Ascending aorta (tissue), 2 donors: ENCODE data around the gene LITAF. TPM values are rescaled to one million over a fixed set of nuclear protein-coding genes. Genes with fewer than 3 reads are reported as not detected.
A peak's percentile ranks its signal among the peaks of the same experiment; 100 is the strongest.
"Not testable (repeated sequence)": the region's sequence is repeated elsewhere in the genome, so short reads cannot be mapped to it uniquely, and the experiment has no call there.

Source experiments
- DNase-seq, 2 donors: peaks; one replicate each; pipeline ENCODE4 v3.0.0-alpha.2; 2019; ENCODE audit warnings: low spot score in 2 of 2
- H3K27ac ChIP-seq, 2 donors: fragments of 200-600 bp; sonication (generic); one replicate each; pipeline ENCODE4 v1.5.1; 2016 to 2017; ENCODE audit warnings: mild to moderate bottlenecking in 1 of 2
- H3K27me3 ChIP-seq: fragments of 200-600 bp; sonication (generic); one replicate; pipeline ENCODE4 v1.5.1; 2017
- H3K36me3 ChIP-seq, 2 donors: fragments of 200-600 bp; sonication (generic); one replicate each; pipeline ENCODE4 v1.5.1; 2016
- H3K4me1 ChIP-seq, 2 donors: fragments of 200-600 bp; sonication (generic); one replicate each; pipeline ENCODE4 v1.5.1; 2016 to 2017; ENCODE audit warnings: mild to moderate bottlenecking in 1 of 2
- H3K4me3 ChIP-seq, 2 donors: fragments of 200-600 bp; sonication (generic); one replicate each; pipeline ENCODE4 v1.5.1; 2016 to 2017; ENCODE audit warnings: mild to moderate bottlenecking in 1 of 2
- H3K9me3 ChIP-seq, 2 donors: fragments of 200-600 bp; sonication (generic); one replicate each; pipeline ENCODE4 v1.5.1; 2016
- intact Hi-C: fragments of 100-400 bp; cut with DNase I; formaldehyde crosslinking; loops from one replicate; pipeline ENCODE4 v1.15.1; 2023
- total RNA-seq: library from RNA; depleted of rRNA; stranded (reverse); fragments of >200 nt; gene quantifications from one replicate; pipeline ENCODE4 v1.1.0, GENCODE V29; 2016
- TF ChIP-seq, protein P1 (sequence below), 3 experiments: fragments of 200-600 bp in 2 of 3; fragments of 450-650 bp in 1 of 3; sonication (generic) in 2 of 3; IDR thresholded peaks; one replicate each; pipeline ENCODE4 v1.5.1; 2016 to 2019; ENCODE audit warnings: antibody characterized with exemption in 3 of 3, mild to moderate bottlenecking in 1 of 3, moderate library complexity in 1 of 3

Gene LITAF
- total RNA-seq, 1 donor from 2014 or later, result 40.7 TPM

- Histone ChIP-seq H3K4me1 (peaks cover 9% of the 10 kb centered on the region in 2 donors), H3K9me3 (peaks cover 0 to under 1% of the 10 kb centered on the region in 2 donors), H3K36me3 (peaks cover 2 to 3% of the 10 kb centered on the region in 2 donors), H3K27me3 (no peaks in the 10 kb centered on the region), H3K4me3 (no peak overlapping the region), H3K27ac (peak overlapping the region; percentile 56 to 63)
- TF ChIP-seq, protein P1, sequence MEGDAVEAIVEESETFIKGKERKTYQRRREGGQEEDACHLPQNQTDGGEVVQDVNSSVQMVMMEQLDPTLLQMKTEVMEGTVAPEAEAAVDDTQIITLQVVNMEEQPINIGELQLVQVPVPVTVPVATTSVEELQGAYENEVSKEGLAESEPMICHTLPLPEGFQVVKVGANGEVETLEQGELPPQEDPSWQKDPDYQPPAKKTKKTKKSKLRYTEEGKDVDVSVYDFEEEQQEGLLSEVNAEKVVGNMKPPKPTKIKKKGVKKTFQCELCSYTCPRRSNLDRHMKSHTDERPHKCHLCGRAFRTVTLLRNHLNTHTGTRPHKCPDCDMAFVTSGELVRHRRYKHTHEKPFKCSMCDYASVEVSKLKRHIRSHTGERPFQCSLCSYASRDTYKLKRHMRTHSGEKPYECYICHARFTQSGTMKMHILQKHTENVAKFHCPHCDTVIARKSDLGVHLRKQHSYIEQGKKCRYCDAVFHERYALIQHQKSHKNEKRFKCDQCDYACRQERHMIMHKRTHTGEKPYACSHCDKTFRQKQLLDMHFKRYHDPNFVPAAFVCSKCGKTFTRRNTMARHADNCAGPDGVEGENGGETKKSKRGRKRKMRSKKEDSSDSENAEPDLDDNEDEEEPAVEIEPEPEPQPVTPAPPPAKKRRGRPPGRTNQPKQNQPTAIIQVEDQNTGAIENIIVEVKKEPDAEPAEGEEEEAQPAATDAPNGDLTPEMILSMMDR (IDR thresholded peaks at IDR 0.05), result no peak
- intact Hi-C loops, result no loop called here
- DNase-seq, result no peak
Measured at GRCh38 chr16:11561454-11561805, 25.3 kb downstream of the LITAF start.

DNA sequence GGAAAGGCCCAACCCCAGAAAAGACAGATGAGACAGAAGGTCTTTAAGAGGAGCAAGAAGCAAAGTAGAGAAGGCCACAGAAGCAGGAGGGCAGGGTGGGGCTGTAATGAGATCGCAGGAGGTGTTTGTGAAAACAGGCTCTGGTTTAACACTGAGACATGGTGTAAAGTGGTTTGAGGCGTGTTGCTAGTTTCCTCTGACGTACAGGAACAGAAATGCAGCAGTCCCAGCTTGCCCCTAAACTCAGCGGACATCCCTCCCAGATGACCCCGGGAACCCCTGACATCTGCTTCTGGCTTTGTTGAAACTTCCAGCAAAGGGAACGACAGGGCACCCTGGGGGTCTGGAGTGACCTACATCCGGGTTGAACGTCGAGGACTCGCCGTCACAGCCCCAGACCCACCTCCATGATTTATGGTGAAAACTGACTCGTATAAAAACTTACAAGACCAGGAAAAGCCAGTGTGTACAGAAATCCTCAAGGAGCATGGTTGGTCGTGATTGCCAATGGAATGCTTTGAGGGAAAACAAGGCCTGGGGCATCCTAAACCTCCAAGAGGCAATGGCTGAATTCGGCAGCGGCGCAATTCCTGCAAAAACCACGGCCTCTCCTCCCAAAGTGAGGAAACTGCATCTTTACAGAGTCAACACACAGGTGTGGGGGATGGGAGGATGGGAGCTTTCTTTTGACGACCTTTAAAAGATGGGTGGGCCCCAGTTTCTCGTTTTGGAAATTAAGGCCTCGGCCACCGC, 25.8 kb downstream of the LITAF start:
- peak in 1 of 2 donors; percentile 67 for DNase-seq
- peaks cover 3 to 4% of the 10 kb centered on the region in 2 donors for H3K9me3 ChIP-seq
- TF ChIP-seq, protein P1 (IDR thresholded peaks at IDR 0.05), result no peak

GRCh38 chr16:11558308-11558823, 28.4 kb downstream of the LITAF start:
- H3K4me3 ChIP-seq, H3K27me3 ChIP-seq, H3K4me1 ChIP-seq, intact Hi-C loops, DNase-seq, H3K9me3 ChIP-seq: not testable (repeated sequence)
- Histone ChIP-seq H3K27ac (peak overlapping the region in 1 of 2 donors; percentile 34), H3K36me3 (peaks cover 28 to 30% of the 10 kb centered on the region in 2 donors)

More for the DNA sequence above, 25.8 kb downstream of the LITAF start:
- intact Hi-C loops, result no loop called here
- Histone ChIP-seq H3K27me3 (no peaks in the 10 kb centered on the region), H3K27ac (peak overlapping the region; percentile 56 to 63), H3K4me1 (peaks cover 9% of the 10 kb centered on the region in 2 donors), H3K36me3 (peaks cover 8 to 9% of the 10 kb centered on the region in 2 donors), H3K4me3 (no peak overlapping the region)

DNA sequence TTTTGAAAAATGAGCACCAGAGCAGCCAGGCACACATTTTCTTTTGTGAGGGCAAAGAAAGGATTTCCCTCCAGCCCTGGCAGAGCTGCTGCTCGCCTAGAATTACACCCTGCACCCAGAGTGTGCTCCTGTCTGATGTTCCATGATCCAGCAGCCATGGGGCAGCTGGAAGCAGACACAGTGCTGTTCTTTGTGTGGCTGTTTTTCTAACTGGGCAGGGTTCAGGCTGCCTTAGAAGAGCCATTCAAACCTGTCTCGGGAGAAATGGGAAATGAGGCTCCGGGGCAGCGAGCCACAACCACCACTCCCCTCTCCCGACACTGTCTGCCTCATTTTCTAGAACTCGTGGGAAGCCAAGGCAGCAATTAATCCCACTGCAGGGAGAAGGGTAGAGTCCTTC, 28.9 kb downstream of the LITAF start:
- H3K27me3 ChIP-seq, result no peaks in the 10 kb centered on the region
- peak overlapping the region; percentile 34 to 39 for H3K27ac ChIP-seq
- TF ChIP-seq, protein P1 (IDR thresholded peaks at IDR 0.05), result no peak
- DNase-seq, result no peak
- intact Hi-C loops, result no loop called here
- peaks cover 34 to 35% of the 10 kb centered on the region in 2 donors for H3K36me3 ChIP-seq
- peaks cover 9% of the 10 kb centered on the region in 2 donors for H3K4me1 ChIP-seq
- no peak overlapping the region for H3K4me3 ChIP-seq
- peaks cover 3 to 4% of the 10 kb centered on the region in 2 donors for H3K9me3 ChIP-seq

- intact Hi-C loops, result no loop called here
- Histone ChIP-seq H3K36me3 (peaks cover 40 to 42% of the 10 kb centered on the region in 2 donors), H3K4me1 (peaks cover 9% of the 10 kb centered on the region in 2 donors), H3K9me3 (peaks cover 3 to 4% of the 10 kb centered on the region in 2 donors), H3K4me3 (no peak overlapping the region), H3K27ac (peak overlapping the region; percentile 34 to 39), H3K27me3 (no peaks in the 10 kb centered on the region)
- DNase-seq, result no peak
- TF ChIP-seq, protein P1 (IDR thresholded peaks at IDR 0.05), result no peak
Measured at GRCh38 chr16:11556945-11557720, 29.6 kb downstream of the LITAF start.
